HG03565 (cell line): ENCODE results near the gene STRBP.

Experiments
- ATAC-seq: cut with Tn5 transposase; IDR thresholded peaks from one replicate; pipeline ENCODE4 v1.9.1; 2021; ENCODE audit warnings: mild to moderate bottlenecking, moderate library complexity; ENCODE audit not compliant: unreplicated experiment

STRBP gene

DNA sequence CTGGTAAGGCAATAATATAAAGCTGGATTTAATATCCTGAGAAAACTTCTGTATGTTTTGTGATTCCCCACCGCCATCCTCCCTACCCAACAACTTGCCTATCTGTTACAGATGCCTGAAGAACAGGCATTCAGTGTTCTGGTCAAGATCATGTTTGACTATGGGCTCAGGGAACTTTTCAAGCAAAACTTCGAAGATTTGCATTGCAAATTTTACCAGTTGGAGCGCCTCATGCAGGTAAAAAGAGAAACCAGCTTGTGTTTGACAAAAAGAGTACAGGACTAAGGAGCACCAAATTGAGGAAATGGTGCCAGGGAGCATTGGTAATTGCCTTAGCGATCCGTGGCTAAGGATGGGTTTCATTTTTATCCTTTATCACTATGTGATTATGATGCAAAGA, 194.9 kb downstream of the STRBP start:
- ATAC-seq: no peak

DNA sequence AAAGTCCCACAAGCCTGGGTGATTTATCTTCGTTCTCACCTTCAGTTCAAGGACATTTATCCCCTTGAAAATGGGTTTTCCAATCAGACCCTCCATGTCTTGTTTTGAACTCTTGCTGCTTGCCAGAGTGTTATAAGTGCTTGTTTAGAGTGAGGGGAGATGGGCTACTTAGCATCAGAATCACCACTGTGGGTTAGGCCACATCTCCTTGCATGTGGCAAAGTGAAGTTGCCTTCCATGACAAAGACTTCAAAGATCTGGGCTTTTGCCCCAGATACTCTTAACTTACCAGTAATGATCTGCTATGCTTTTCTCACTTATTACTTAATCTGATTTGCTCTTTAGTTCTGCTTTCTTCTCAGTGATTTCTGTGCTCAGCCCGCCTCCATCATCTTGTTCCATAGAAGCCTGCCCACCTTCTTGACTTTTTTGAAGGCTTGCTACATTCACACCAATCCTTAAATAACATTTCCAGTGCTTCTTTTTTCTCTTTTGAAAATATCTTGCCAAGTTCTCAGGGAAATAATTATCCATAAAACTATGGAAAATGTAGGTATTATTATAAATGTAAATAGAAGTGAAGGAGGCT, 195.9 kb downstream of the STRBP start:
- no peak for ATAC-seq
